CD14-positive monocyte (primary cell): ENCODE results near the gene FEZ2. TPM values are rescaled to one million over a fixed set of nuclear protein-coding genes. Genes with fewer than 3 reads are reported as not detected.

Experiments used
- DNase-seq, 3 donors: peaks; one replicate each; pipeline ENCODE4 v3.0.0-alpha.2; 2011 to 2022
- H2AFZ ChIP-seq: 2 replicates; pipeline ENCODE4 v1.6.0; 2012; ENCODE audit warnings: mild to moderate bottlenecking, low read depth, low read length, inconsistent platforms; ENCODE audit not compliant: insufficient read depth, poor library complexity, severe bottlenecking
- H3K27ac ChIP-seq, 2 donors: 1 replicate in 1 of 2; 2 replicates in 1 of 2; pipeline ENCODE4 v1.5.1; 2012 to 2013; ENCODE audit warnings: low read length in 2 of 2, control low read depth in 1 of 2, inconsistent platforms in 1 of 2, low read depth in 1 of 2, mild to moderate bottlenecking in 1 of 2
- H3K27me3 ChIP-seq, 2 donors: one replicate each; pipeline versions ENCODE4 v1.6.0 to v1.6.1; 2011 to 2013; ENCODE audit warnings: low read length in 2 of 2; ENCODE audit not compliant: control insufficient read depth in 2 of 2, insufficient read depth in 2 of 2
- H3K36me3 ChIP-seq, 2 donors: replicated peaks in 1 of 2; 1 replicate in 1 of 2; 2 replicates in 1 of 2; pipeline versions ENCODE4 v1.5.1 to v1.6.1; 2012 to 2013; ENCODE audit warnings: low read length in 2 of 2, control low read depth in 1 of 2, inconsistent platforms in 1 of 2, mild to moderate bottlenecking in 1 of 2; ENCODE audit not compliant: insufficient read depth in 2 of 2, control insufficient read depth in 1 of 2
- H3K4me1 ChIP-seq, 2 donors: 1 replicate in 1 of 2; 2 replicates in 1 of 2; pipeline versions ENCODE4 v1.5.1 to v1.6.1; 2012 to 2013; ENCODE audit warnings: low read length in 2 of 2, control low read depth in 1 of 2, inconsistent platforms in 1 of 2, mild to moderate bottlenecking in 1 of 2, moderate library complexity in 1 of 2; ENCODE audit not compliant: insufficient read depth in 2 of 2, control insufficient read depth in 1 of 2
- H3K4me2 ChIP-seq: replicated peaks from 2 replicates; pipeline ENCODE3; 2012; ENCODE audit warnings: low read length, moderate library complexity, mild to moderate bottlenecking; ENCODE audit not compliant: poor library complexity, severe bottlenecking; ENCODE audit errors: extremely low read depth
- H3K4me3 ChIP-seq, 3 experiments: fragments of 200-600 bp in 1 of 3; sonication (generic) in 1 of 3; replicated peaks in 1 of 3; 1 replicate in 2 of 3; 2 replicates in 1 of 3; pipeline ENCODE4 v1.5.1; 2011 to 2013; ENCODE audit warnings: low read length in 3 of 3, mild to moderate bottlenecking in 3 of 3, control low read depth in 2 of 3, low read depth in 2 of 3, inconsistent platforms in 1 of 3, moderate library complexity in 1 of 3
- H3K79me2 ChIP-seq: 2 replicates; pipeline ENCODE4 v1.6.0; 2012; ENCODE audit warnings: mild to moderate bottlenecking, control low read depth, inconsistent platforms, low read length, moderate library complexity; ENCODE audit not compliant: insufficient read depth
- H3K9ac ChIP-seq: 2 replicates; pipeline ENCODE4 v1.6.0; 2017; ENCODE audit warnings: low read length, mild to moderate bottlenecking; ENCODE audit not compliant: insufficient read depth, poor library complexity, severe bottlenecking
- H3K9me3 ChIP-seq, 2 donors: replicated peaks in 1 of 2; 1 replicate in 1 of 2; 2 replicates in 1 of 2; pipeline versions ENCODE4 v1.5.1 to v1.6.1; 2012 to 2013; ENCODE audit warnings: low read length in 2 of 2, control low read depth in 1 of 2; ENCODE audit not compliant: control insufficient read depth in 1 of 2, insufficient read depth in 1 of 2
- H4K20me1 ChIP-seq: 2 replicates; pipeline ENCODE4 v1.6.0; 2012; ENCODE audit warnings: mild to moderate bottlenecking, low read length, control low read depth, moderate library complexity; ENCODE audit not compliant: insufficient read depth
- H3K27ac Mint-ChIP-seq, 7 donors: one replicate each; pipeline ENCODE4 v1.8.0; 2020; ENCODE audit warnings: mild to moderate bottlenecking in 7 of 7, mixed read lengths in 7 of 7, moderate library complexity in 6 of 7, inconsistent platforms in 2 of 7
- H3K27me3 Mint-ChIP-seq, 3 donors: one replicate each; pipeline ENCODE4 v1.8.0; 2021 to 2022; ENCODE audit warnings: low read depth in 3 of 3, mild to moderate bottlenecking in 3 of 3, mixed read lengths in 3 of 3, moderate library complexity in 3 of 3, inconsistent platforms in 1 of 3
- H3K36me3 Mint-ChIP-seq, 2 donors: one replicate each; pipeline ENCODE4 v1.8.0; 2020; ENCODE audit warnings: mixed read lengths in 2 of 2, inconsistent platforms in 1 of 2, mild to moderate bottlenecking in 1 of 2
- H3K4me1 Mint-ChIP-seq: one replicate; pipeline ENCODE4 v1.8.0; 2020; ENCODE audit warnings: mild to moderate bottlenecking, mixed read lengths
- H3K4me3 Mint-ChIP-seq, 2 donors: one replicate each; pipeline ENCODE4 v1.8.0; 2020; ENCODE audit warnings: mild to moderate bottlenecking in 2 of 2, mixed read lengths in 2 of 2, moderate library complexity in 1 of 2
- H3K9me3 Mint-ChIP-seq, 7 donors: one replicate each; pipeline ENCODE4 v1.8.0; 2020 to 2022; ENCODE audit warnings: mixed read lengths in 7 of 7, mild to moderate bottlenecking in 6 of 7, moderate library complexity in 6 of 7, inconsistent platforms in 2 of 7
- WGBS: methylation state at CpG from one replicate; pipeline ENCODE4 v1.1.5; 2013; ENCODE audit warnings: missing lambda C conversion rate; ENCODE audit not compliant: insufficient coverage; 5-methylcytosine and 5-hydroxymethylcytosine counted together
- intact Hi-C, 2 donors: fragments of 100-400 bp; cut with micrococcal nuclease; formaldehyde crosslinking; loops; one replicate each; pipeline versions ENCODE4 v1.15.0 to v1.15.1; 2023
- polyA plus RNA-seq, 3 donors: library from polyadenylated mRNA; depleted of rRNA in 1 of 3; unstranded in 2 of 3; stranded (reverse) in 1 of 3; fragments of 300-500 nt in 2 of 3; fragments of >200 nt in 1 of 3; fragmentation: Illumina TruSeq in 2 of 3; gene quantifications; 1 replicate in 2 of 3; 2 replicates in 1 of 3; pipeline ENCODE4 v1.2.3, GENCODE V29; 2012 to 2021
- TF ChIP-seq, protein P1 (sequence below): fragments of 200-600 bp; IDR thresholded peaks from one replicate; pipeline ENCODE4 v1.8.0; 2022; ENCODE audit warnings: antibody characterized with exemption, mild to moderate bottlenecking

FEZ2 gene
- polyA plus RNA-seq, 3 donors = 6.9 to 15.6 (median 8.7) TPM

DNA sequence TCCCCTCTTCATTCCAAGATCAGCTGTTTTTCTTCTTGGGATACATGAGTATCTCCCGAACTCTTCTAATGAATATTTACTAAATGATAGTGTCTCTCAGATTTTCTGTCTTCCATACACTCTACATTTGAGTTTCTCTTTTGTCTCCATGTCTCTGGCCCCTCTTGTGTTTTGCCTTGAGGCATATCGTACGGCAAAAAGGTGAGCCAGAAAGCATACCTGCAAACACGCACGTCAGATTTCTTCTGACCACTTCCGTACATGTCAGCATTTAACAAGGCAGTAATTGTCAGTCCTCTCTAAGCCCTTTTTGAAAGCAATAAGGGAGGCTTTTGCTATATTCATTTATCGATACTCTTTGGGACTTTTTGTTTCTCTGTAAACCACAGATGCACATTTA lies 82.4 kb downstream of the FEZ2 start:
- no peak overlapping the region for H3K4me3 Mint-ChIP-seq
- Histone ChIP-seq H3K4me2 (no peak overlapping the region), H2AFZ (no peak overlapping the region), H3K4me1 (no peaks in the 10 kb centered on the region), H3K27me3 (no peaks in the 10 kb centered on the region), H3K4me3 (no peak overlapping the region), H3K36me3 (no peaks in the 10 kb centered on the region), H3K27ac (no peak overlapping the region), H3K9me3 (no peaks in the 10 kb centered on the region), H4K20me1 (no peaks in the 10 kb centered on the region), H3K9ac (no peak overlapping the region), H3K79me2 (no peaks in the 10 kb centered on the region)
- no peaks in the 10 kb centered on the region for H3K9me3 Mint-ChIP-seq
- WGBS = 96% methylated on average over 5 of the region's 7 CpGs
- H3K27ac Mint-ChIP-seq = no peak overlapping the region
- intact Hi-C loops = no loop called here
- H3K4me1 Mint-ChIP-seq = peaks cover 9% of the 10 kb centered on the region
- no peak for DNase-seq
- H3K27me3 Mint-ChIP-seq = peaks cover 0 to 2% (median 0%) of the 10 kb centered on the region in 3 donors
- H3K36me3 Mint-ChIP-seq = peaks cover 0 to 11% of the 10 kb centered on the region in 2 donors
- TF ChIP-seq, protein P1, sequence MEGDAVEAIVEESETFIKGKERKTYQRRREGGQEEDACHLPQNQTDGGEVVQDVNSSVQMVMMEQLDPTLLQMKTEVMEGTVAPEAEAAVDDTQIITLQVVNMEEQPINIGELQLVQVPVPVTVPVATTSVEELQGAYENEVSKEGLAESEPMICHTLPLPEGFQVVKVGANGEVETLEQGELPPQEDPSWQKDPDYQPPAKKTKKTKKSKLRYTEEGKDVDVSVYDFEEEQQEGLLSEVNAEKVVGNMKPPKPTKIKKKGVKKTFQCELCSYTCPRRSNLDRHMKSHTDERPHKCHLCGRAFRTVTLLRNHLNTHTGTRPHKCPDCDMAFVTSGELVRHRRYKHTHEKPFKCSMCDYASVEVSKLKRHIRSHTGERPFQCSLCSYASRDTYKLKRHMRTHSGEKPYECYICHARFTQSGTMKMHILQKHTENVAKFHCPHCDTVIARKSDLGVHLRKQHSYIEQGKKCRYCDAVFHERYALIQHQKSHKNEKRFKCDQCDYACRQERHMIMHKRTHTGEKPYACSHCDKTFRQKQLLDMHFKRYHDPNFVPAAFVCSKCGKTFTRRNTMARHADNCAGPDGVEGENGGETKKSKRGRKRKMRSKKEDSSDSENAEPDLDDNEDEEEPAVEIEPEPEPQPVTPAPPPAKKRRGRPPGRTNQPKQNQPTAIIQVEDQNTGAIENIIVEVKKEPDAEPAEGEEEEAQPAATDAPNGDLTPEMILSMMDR = no peak

DNA sequence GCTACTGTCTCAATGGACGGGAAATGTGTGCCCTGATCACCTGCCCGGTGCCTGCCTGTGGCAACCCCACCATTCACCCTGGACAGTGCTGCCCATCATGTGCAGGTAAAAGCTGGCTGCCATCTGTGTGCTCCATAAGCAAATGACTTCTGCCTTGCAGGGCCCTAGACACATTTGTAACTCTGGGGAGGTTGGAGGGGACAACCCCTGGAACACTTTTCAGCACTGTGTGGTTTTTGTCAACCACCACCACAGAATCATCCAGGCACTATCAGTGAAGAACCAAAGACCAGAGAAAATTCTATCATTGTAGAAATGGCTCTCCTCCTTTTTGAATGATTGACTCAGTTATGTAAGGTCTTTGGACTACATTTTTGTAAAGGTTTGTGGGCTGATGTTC lies 84.3 kb downstream of the FEZ2 start:
- Mint-ChIP-seq H3K9me3 (no peaks in the 10 kb centered on the region), H3K4me3 (no peak overlapping the region), H3K27me3 (peaks cover 0 to 2% (median 0%) of the 10 kb centered on the region in 3 donors), H3K4me1 (no peaks in the 10 kb centered on the region), H3K36me3 (peaks cover 0 to under 1% of the 10 kb centered on the region in 2 donors), H3K27ac (no peak overlapping the region)
- Histone ChIP-seq H3K4me1 (no peaks in the 10 kb centered on the region), H3K27ac (no peak overlapping the region), H3K79me2 (no peaks in the 10 kb centered on the region), H3K4me2 (no peak overlapping the region), H3K36me3 (no peaks in the 10 kb centered on the region), H2AFZ (no peak overlapping the region), H3K9ac (no peak overlapping the region), H4K20me1 (no peaks in the 10 kb centered on the region), H3K27me3 (no peaks in the 10 kb centered on the region), H3K4me3 (no peak overlapping the region), H3K9me3 (no peaks in the 10 kb centered on the region)
- DNase-seq = no peak
- TF ChIP-seq, protein P1 = no peak
- intact Hi-C loops = no loop called here
- WGBS = 100% methylated on average over 2 of the region's 2 CpGs
